Fibroblast of lung (primary cell): ENCODE data around the gene IMMP2L.

Experiments used
- CTCF ChIP-seq, 2 donors: IDR thresholded peaks in 1 of 2; conservative IDR thresholded peaks in 1 of 2; 1 replicate in 1 of 2; 2 replicates in 1 of 2; pipeline ENCODE4 v1.5.1; 2011 to 2012; ENCODE audit warnings: low read length in 2 of 2, control low read depth in 1 of 2, inconsistent platforms in 1 of 2, low read depth in 1 of 2, mild to moderate bottlenecking in 1 of 2
- EZH2 ChIP-seq: IDR thresholded peaks from 2 replicates; pipeline ENCODE4 v1.5.1; 2012; ENCODE audit warnings: low read length, control low read depth, mild to moderate bottlenecking; ENCODE audit errors: missing control alignments

GRCh38 chr7:111101856-111102646 is 460.2 kb downstream of the IMMP2L start:
- no peak for TF ChIP-seq CTCF (conservative IDR thresholded peaks at IDR 0.05 in 1 of 2, IDR thresholded peaks at IDR 0.05 in 1 of 2; ENCODE audit: low read depth in 1 of 2, low read length in 2 of 2)
- no peak for TF ChIP-seq EZH2
